SK-N-SH treated with all-trans-retinoic acid at 6 μM for 48 hours (cell line): Measurements from ENCODE around the gene PRKCB.

Experiments used
- ATAC-seq: fragments of 200-7000 bp; cut with Tn5 transposase; 3 replicates; pipeline ENCODE4 v1.9.1; 2020; ENCODE audit warnings: mild to moderate bottlenecking, moderate library complexity
- ARNTL ChIP-seq: fragments of 450-650 bp; formaldehyde crosslinking; IDR thresholded peaks from 2 replicates; pipeline ENCODE4 v1.5.0; 2020; ENCODE audit warnings: low read depth, mild to moderate bottlenecking, moderate library complexity, borderline replicate concordance
- BACH2 ChIP-seq: fragments of 250-450 bp; sonication (Bioruptor Pico); IDR thresholded peaks from 2 replicates; pipeline ENCODE4 v1.9.0; 2021; ENCODE audit warnings: mild to moderate bottlenecking, borderline replicate concordance
- CSDC2 ChIP-seq: fragments of 250-450 bp; sonication (Bioruptor Pico); IDR thresholded peaks from 2 replicates; pipeline ENCODE4 v1.5.0; 2020; ENCODE audit warnings: mild to moderate bottlenecking, moderate library complexity
- ESRRG ChIP-seq: fragments of 250-450 bp; sonication (Bioruptor Pico); IDR thresholded peaks from 2 replicates; pipeline ENCODE4 v1.6.1; 2021; ENCODE audit warnings: mild to moderate bottlenecking
- ISL1 ChIP-seq: fragments of 250-450 bp; sonication (Bioruptor Pico); IDR thresholded peaks from 2 replicates; pipeline ENCODE4 v2.1.2; 2022; ENCODE audit warnings: mild to moderate bottlenecking, moderate library complexity
- OSR1 ChIP-seq: fragments of 250-450 bp; sonication (Bioruptor Pico); IDR thresholded peaks from 2 replicates; pipeline ENCODE4 v1.8.0; 2022; ENCODE audit warnings: moderate library complexity, mild to moderate bottlenecking, inconsistent platforms
- PPARA ChIP-seq: fragments of 250-450 bp; sonication (Bioruptor Pico); IDR thresholded peaks from 2 replicates; pipeline ENCODE4 v1.5.0; 2020; ENCODE audit warnings: mild to moderate bottlenecking, borderline replicate concordance
- RARB ChIP-seq: fragments of 250-450 bp; sonication (Bioruptor Pico); IDR thresholded peaks from 2 replicates; pipeline ENCODE4 v1.8.0; 2021; ENCODE audit warnings: mild to moderate bottlenecking, moderate library complexity
- SNAI2 ChIP-seq: fragments of 250-450 bp; sonication (Bioruptor Pico); IDR thresholded peaks from 2 replicates; pipeline ENCODE4 v1.5.0; 2020; ENCODE audit warnings: mild to moderate bottlenecking, moderate library complexity
- TCF4 ChIP-seq: fragments of 250-450 bp; sonication (Bioruptor Pico); IDR thresholded peaks from 2 replicates; pipeline ENCODE4 v1.8.0; 2021; ENCODE audit warnings: mild to moderate bottlenecking, moderate library complexity, borderline replicate concordance
- TOX ChIP-seq: fragments of 250-450 bp; sonication (Bioruptor Pico); IDR thresholded peaks from 2 replicates; pipeline ENCODE4 v1.8.0; 2021; ENCODE audit warnings: mild to moderate bottlenecking, moderate library complexity, borderline replicate concordance
- ZC3H10 ChIP-seq: fragments of 250-450 bp; sonication (Bioruptor Pico); IDR thresholded peaks from 2 replicates; pipeline ENCODE4 v1.5.1; 2021; ENCODE audit warnings: mild to moderate bottlenecking, moderate library complexity
- ZFP3 ChIP-seq: fragments of 250-450 bp; sonication (Bioruptor Pico); IDR thresholded peaks from 2 replicates; pipeline ENCODE4 v1.5.0; 2020; ENCODE audit warnings: mild to moderate bottlenecking, moderate library complexity
- ZFP30 ChIP-seq: fragments of 450-650 bp; formaldehyde crosslinking; IDR thresholded peaks from 2 replicates; pipeline ENCODE4 v1.5.0; 2022; ENCODE audit warnings: mild to moderate bottlenecking, moderate library complexity
- ZNF565 ChIP-seq: fragments of 450-650 bp; formaldehyde crosslinking; conservative IDR thresholded peaks from 2 replicates; pipeline ENCODE4 v1.5.0; 2020; ENCODE audit warnings: low read depth, mild to moderate bottlenecking, moderate library complexity
- ZNF70 ChIP-seq: fragments of 450-650 bp; formaldehyde crosslinking; IDR thresholded peaks from 2 replicates; pipeline ENCODE4 v1.5.0; 2020; ENCODE audit warnings: mild to moderate bottlenecking, moderate library complexity
- ZNF8 ChIP-seq: fragments of 450-650 bp; formaldehyde crosslinking; IDR thresholded peaks from 2 replicates; pipeline ENCODE4 v1.5.0; 2020; ENCODE audit warnings: mild to moderate bottlenecking, moderate library complexity
- TF ChIP-seq, protein P1 (sequence below): fragments of 250-450 bp; sonication (Bioruptor Pico); IDR thresholded peaks from 2 replicates; pipeline ENCODE4 v1.5.0; 2020; ENCODE audit warnings: mild to moderate bottlenecking, moderate library complexity
- TF ChIP-seq, protein P2 (sequence below): fragments of 250-450 bp; sonication (Bioruptor Pico); IDR thresholded peaks from 2 replicates; pipeline ENCODE4 v1.8.0; 2021; ENCODE audit warnings: low read depth, mild to moderate bottlenecking, moderate library complexity, borderline replicate concordance
- TF ChIP-seq, protein P3 (sequence below): fragments of 250-450 bp; sonication (Bioruptor Pico); IDR thresholded peaks from 2 replicates; pipeline ENCODE4 v1.5.1; 2020; ENCODE audit warnings: low read depth, mild to moderate bottlenecking, moderate library complexity
- TF ChIP-seq, protein P4 (sequence below): fragments of 250-450 bp; sonication (Bioruptor Pico); IDR thresholded peaks from 2 replicates; pipeline ENCODE4 v1.5.1; 2021; ENCODE audit warnings: mild to moderate bottlenecking, moderate library complexity
- TF ChIP-seq, protein P5 (sequence below): fragments of 250-450 bp; sonication (Bioruptor Pico); IDR thresholded peaks from 2 replicates; pipeline ENCODE4 v1.8.0; 2020; ENCODE audit warnings: mild to moderate bottlenecking, moderate library complexity, borderline replicate concordance

PRKCB gene

DNA sequence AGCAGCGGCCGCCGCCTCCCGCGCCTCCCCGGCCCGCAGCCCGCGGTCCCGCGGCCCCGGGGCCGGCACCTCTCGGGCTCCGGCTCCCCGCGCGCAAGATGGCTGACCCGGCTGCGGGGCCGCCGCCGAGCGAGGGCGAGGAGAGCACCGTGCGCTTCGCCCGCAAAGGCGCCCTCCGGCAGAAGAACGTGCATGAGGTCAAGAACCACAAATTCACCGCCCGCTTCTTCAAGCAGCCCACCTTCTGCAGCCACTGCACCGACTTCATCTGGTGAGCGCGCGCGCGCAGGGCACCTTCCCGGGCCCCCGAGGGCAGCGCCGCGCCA lies 258 bp downstream of the PRKCB start:
- TF ChIP-seq, protein P1, sequence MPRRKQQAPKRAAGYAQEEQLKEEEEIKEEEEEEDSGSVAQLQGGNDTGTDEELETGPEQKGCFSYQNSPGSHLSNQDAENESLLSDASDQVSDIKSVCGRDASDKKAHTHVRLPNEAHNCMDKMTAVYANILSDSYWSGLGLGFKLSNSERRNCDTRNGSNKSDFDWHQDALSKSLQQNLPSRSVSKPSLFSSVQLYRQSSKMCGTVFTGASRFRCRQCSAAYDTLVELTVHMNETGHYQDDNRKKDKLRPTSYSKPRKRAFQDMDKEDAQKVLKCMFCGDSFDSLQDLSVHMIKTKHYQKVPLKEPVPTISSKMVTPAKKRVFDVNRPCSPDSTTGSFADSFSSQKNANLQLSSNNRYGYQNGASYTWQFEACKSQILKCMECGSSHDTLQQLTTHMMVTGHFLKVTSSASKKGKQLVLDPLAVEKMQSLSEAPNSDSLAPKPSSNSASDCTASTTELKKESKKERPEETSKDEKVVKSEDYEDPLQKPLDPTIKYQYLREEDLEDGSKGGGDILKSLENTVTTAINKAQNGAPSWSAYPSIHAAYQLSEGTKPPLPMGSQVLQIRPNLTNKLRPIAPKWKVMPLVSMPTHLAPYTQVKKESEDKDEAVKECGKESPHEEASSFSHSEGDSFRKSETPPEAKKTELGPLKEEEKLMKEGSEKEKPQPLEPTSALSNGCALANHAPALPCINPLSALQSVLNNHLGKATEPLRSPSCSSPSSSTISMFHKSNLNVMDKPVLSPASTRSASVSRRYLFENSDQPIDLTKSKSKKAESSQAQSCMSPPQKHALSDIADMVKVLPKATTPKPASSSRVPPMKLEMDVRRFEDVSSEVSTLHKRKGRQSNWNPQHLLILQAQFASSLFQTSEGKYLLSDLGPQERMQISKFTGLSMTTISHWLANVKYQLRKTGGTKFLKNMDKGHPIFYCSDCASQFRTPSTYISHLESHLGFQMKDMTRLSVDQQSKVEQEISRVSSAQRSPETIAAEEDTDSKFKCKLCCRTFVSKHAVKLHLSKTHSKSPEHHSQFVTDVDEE (CRISPR knock-in tag), result no peak
- no peak for TF ChIP-seq ZFP30 (CRISPR knock-in tag)
- no peak for TF ChIP-seq ARNTL (CRISPR knock-in tag)
- TF ChIP-seq, protein P2, sequence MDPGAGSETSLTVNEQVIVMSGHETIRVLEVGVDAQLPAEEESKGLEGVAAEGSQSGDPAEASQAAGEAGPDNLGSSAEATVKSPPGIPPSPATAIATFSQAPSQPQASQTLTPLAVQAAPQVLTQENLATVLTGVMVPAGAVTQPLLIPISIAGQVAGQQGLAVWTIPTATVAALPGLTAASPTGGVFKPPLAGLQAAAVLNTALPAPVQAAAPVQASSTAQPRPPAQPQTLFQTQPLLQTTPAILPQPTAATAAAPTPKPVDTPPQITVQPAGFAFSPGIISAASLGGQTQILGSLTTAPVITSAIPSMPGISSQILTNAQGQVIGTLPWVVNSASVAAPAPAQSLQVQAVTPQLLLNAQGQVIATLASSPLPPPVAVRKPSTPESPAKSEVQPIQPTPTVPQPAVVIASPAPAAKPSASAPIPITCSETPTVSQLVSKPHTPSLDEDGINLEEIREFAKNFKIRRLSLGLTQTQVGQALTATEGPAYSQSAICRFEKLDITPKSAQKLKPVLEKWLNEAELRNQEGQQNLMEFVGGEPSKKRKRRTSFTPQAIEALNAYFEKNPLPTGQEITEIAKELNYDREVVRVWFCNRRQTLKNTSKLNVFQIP, result no peak
- TF ChIP-seq PPARA (CRISPR knock-in tag), result no peak
- no peak for TF ChIP-seq ESRRG (CRISPR knock-in tag)
- no peak for TF ChIP-seq RARB (CRISPR knock-in tag)
- no peak for TF ChIP-seq ZNF8 (CRISPR knock-in tag)
- no peak for TF ChIP-seq CSDC2
- no peak for TF ChIP-seq ISL1 (CRISPR knock-in tag)
- TF ChIP-seq, protein P3, sequence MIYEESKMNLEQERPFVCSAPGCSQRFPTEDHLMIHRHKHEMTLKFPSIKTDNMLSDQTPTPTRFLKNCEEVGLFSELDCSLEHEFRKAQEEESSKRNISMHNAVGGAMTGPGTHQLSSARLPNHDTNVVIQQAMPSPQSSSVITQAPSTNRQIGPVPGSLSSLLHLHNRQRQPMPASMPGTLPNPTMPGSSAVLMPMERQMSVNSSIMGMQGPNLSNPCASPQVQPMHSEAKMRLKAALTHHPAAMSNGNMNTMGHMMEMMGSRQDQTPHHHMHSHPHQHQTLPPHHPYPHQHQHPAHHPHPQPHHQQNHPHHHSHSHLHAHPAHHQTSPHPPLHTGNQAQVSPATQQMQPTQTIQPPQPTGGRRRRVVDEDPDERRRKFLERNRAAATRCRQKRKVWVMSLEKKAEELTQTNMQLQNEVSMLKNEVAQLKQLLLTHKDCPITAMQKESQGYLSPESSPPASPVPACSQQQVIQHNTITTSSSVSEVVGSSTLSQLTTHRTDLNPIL (CRISPR knock-in tag), result no peak
- TF ChIP-seq, protein P4, sequence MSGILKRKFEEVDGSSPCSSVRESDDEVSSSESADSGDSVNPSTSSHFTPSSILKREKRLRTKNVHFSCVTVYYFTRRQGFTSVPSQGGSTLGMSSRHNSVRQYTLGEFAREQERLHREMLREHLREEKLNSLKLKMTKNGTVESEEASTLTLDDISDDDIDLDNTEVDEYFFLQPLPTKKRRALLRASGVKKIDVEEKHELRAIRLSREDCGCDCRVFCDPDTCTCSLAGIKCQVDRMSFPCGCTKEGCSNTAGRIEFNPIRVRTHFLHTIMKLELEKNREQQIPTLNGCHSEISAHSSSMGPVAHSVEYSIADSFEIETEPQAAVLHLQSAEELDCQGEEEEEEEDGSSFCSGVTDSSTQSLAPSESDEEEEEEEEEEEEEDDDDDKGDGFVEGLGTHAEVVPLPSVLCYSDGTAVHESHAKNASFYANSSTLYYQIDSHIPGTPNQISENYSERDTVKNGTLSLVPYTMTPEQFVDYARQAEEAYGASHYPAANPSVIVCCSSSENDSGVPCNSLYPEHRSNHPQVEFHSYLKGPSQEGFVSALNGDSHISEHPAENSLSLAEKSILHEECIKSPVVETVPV (CRISPR knock-in tag), result no peak
- TF ChIP-seq SNAI2 (CRISPR knock-in tag), result no peak
- TF ChIP-seq BACH2 (CRISPR knock-in tag), result no peak
- TF ChIP-seq, protein P5, sequence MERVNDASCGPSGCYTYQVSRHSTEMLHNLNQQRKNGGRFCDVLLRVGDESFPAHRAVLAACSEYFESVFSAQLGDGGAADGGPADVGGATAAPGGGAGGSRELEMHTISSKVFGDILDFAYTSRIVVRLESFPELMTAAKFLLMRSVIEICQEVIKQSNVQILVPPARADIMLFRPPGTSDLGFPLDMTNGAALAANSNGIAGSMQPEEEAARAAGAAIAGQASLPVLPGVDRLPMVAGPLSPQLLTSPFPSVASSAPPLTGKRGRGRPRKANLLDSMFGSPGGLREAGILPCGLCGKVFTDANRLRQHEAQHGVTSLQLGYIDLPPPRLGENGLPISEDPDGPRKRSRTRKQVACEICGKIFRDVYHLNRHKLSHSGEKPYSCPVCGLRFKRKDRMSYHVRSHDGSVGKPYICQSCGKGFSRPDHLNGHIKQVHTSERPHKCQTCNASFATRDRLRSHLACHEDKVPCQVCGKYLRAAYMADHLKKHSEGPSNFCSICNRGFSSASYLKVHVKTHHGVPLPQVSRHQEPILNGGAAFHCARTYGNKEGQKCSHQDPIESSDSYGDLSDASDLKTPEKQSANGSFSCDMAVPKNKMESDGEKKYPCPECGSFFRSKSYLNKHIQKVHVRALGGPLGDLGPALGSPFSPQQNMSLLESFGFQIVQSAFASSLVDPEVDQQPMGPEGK (CRISPR knock-in tag), result no peak
- TF ChIP-seq, all 23 proteins: peak for 0
- no peak for ATAC-seq

DNA sequence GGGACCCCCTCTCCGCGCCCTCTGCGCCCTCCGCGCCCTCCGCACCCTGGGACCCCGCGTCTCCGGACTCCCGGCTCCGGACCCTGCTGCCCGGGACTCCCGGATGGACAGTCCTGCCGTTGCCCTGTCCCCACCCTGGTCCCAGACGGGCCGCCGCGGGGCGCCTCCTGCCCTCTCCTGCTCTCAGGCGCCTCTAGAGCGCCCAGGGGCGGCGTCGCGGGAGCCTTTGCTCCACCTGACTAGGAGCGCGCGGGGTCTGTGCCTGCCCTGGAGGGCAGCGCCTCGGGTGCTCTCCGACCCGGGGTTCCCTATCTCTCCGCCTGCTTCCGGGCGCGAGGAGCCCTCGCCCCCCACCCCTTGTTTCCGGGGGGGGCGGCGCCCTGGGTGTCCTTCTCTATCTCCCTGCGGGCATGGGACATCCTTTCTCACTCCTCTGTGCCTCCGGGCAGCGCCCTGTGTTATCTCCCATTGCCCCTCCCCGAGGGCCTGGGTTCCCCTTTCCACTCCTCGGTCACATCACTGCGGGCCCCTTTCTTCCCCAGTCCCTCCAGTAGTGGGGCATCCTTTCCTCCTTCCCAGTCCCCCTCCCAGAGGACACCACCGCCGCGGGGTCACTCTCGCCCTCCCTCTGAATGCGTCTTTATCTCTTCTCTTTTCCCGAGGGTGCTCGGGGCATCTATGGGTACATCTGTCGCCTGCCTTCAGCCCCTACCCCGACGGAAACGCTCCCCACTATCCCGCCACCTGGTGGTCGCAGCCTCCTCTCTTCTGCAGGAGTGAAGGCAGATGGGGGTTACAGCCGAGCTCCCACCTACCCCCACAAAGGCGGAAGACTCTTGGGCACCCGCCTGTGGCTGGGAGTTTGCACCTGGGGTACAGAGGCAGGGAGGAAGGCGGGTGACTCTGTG lies 875 bp downstream of the PRKCB start:
- peak; percentile 28; the same call in 2 of the 3 replicates for ATAC-seq
- TF ChIP-seq ZNF8 (CRISPR knock-in tag) (no peak), ZFP3 (CRISPR knock-in tag) (no peak), ARNTL (CRISPR knock-in tag) (no peak), OSR1 (no peak), ZNF565 (CRISPR knock-in tag) (no peak), TCF4 (CRISPR knock-in tag) (no peak), ZC3H10 (no peak), ZNF70 (no peak), TOX (CRISPR knock-in tag) (no peak), SNAI2 (CRISPR knock-in tag) (no peak), RARB (CRISPR knock-in tag) (no peak), ESRRG (CRISPR knock-in tag) (no peak), ISL1 (CRISPR knock-in tag) (no peak)
- TF ChIP-seq, protein P2, result no peak
- TF ChIP-seq, protein P5 (CRISPR knock-in tag), result no peak
- TF ChIP-seq, protein P3 (CRISPR knock-in tag), result no peak
- TF ChIP-seq, protein P4 (CRISPR knock-in tag), result no peak
